OCI-LY1 (cell line): ENCODE measurements around the gene R3HCC1L.

ENCODE experiments used
- H2AFZ ChIP-seq: fragments of 200-600 bp; sonication (generic), shearing (Covaris generic); 2 replicates; pipeline ENCODE4 v1.6.0; 2014; ENCODE audit warnings: antibody characterized with exemption, mild to moderate bottlenecking, low read length
- H3F3A ChIP-seq: fragments of 200-600 bp; sonication (generic), shearing (Covaris generic); 2 replicates; pipeline ENCODE4 v1.6.0; 2014; ENCODE audit warnings: mild to moderate bottlenecking, antibody characterized with exemption, low read length, moderate library complexity; ENCODE audit not compliant: insufficient read depth
- H3K27ac ChIP-seq: fragments of 200-600 bp; sonication (generic); 2 replicates; pipeline ENCODE4 v1.5.1; 2014; ENCODE audit warnings: low read length, mixed run types, mild to moderate bottlenecking, low read depth; ENCODE audit not compliant: poor library complexity, severe bottlenecking
- H3K27me3 ChIP-seq: fragments of 200-600 bp; sonication (generic); 2 replicates; pipeline ENCODE4 v1.6.0; 2014; ENCODE audit warnings: antibody characterized with exemption, mild to moderate bottlenecking, low read length, moderate library complexity; ENCODE audit not compliant: insufficient read depth
- H3K36me3 ChIP-seq: fragments of 200-600 bp; sonication (generic); 2 replicates; pipeline ENCODE4 v1.6.1; 2014; ENCODE audit warnings: mild to moderate bottlenecking, antibody characterized with exemption, low read length, moderate library complexity, mixed read lengths; ENCODE audit not compliant: insufficient read depth
- H3K4me1 ChIP-seq: fragments of 200-600 bp; sonication (generic); 2 replicates; pipeline ENCODE4 v1.5.1; 2014; ENCODE audit warnings: mild to moderate bottlenecking, low read length, moderate library complexity; ENCODE audit not compliant: insufficient read depth, severe bottlenecking
- H3K4me2 ChIP-seq: fragments of 200-600 bp; sonication (generic), shearing (Covaris generic); 2 replicates; pipeline ENCODE4 v1.6.1; 2014; ENCODE audit warnings: low read length
- H3K4me3 ChIP-seq: fragments of 200-600 bp; sonication (generic); 2 replicates; pipeline ENCODE4 v1.5.1; 2014; ENCODE audit warnings: low read length, low read depth, mild to moderate bottlenecking, mixed read lengths; ENCODE audit not compliant: poor library complexity, severe bottlenecking
- H3K79me2 ChIP-seq: fragments of 200-600 bp; shearing (Covaris generic); 2 replicates; pipeline ENCODE4 v1.6.1; 2016; ENCODE audit warnings: mixed run types, low read length, mixed read lengths; ENCODE audit not compliant: insufficient read depth
- H3K9ac ChIP-seq: fragments of 200-600 bp; sonication (generic), shearing (Covaris generic); 2 replicates; pipeline ENCODE4 v1.6.1; 2014; ENCODE audit warnings: mild to moderate bottlenecking, low read length, mixed read lengths
- H3K9me2 ChIP-seq: fragments of 200-600 bp; sonication (generic), shearing (Covaris generic); 2 replicates; pipeline ENCODE4 v1.6.1; 2014; ENCODE audit warnings: low read depth, mild to moderate bottlenecking, low read length, mixed read lengths
- H3K9me3 ChIP-seq: fragments of 200-600 bp; shearing (Covaris generic); 2 replicates; pipeline ENCODE4 v1.6.1; 2014; ENCODE audit warnings: low read length, mixed read lengths
- H4K20me1 ChIP-seq: fragments of 200-600 bp; sonication (generic), shearing (Covaris generic); 2 replicates; pipeline ENCODE4 v1.6.0; 2016; ENCODE audit warnings: mild to moderate bottlenecking, low read length; ENCODE audit not compliant: insufficient read depth
- EZH2 ChIP-seq: fragments of 200-600 bp; sonication (generic), shearing (Covaris generic); IDR thresholded peaks from 2 replicates; pipeline ENCODE4 v1.8.0; 2017; ENCODE audit warnings: borderline replicate concordance, mixed run types, mild to moderate bottlenecking, antibody characterized with exemption, low read length, moderate library complexity, mixed read lengths
- TF ChIP-seq, protein P1 (sequence below): fragments of 200-600 bp; sonication (generic), shearing (Covaris generic); IDR thresholded peaks from 2 replicates; pipeline ENCODE4 v1.5.1; 2017; ENCODE audit warnings: mild to moderate bottlenecking, antibody characterized with exemption, low read length, moderate library complexity, mixed read lengths

R3HCC1L gene

DNA sequence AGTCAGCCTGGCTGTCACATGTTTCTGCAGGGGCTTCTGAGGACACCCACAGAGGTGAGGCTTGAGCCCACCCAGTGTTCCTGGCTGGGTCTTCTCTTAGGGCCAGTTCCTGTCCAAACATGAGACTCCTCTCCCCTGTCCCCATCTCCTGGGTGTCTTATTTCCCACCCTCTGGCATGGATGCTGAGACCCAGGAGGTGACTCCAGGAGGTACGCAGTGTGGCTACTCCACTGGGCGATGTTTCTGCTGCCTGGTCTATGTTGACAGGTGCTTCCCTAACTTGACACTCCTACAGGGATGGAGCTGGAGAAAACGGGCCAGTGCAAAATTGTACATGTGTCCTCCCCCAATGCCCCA lies 159.8 kb downstream of the R3HCC1L start:
- Histone ChIP-seq H3K27me3 (no peaks in the 10 kb centered on the region), H3K9me3 (no peaks in the 10 kb centered on the region), H3F3A (no peaks in the 10 kb centered on the region), H3K4me1 (no peaks in the 10 kb centered on the region), H3K9ac (no peak overlapping the region), H3K4me3 (no peak overlapping the region), H3K27ac (no peak overlapping the region), H4K20me1 (no peaks in the 10 kb centered on the region), H3K79me2 (no peaks in the 10 kb centered on the region), H2AFZ (no peak overlapping the region), H3K36me3 (no peaks in the 10 kb centered on the region), H3K9me2 (no peaks in the 10 kb centered on the region), H3K4me2 (no peak overlapping the region)
- TF ChIP-seq, protein P1, sequence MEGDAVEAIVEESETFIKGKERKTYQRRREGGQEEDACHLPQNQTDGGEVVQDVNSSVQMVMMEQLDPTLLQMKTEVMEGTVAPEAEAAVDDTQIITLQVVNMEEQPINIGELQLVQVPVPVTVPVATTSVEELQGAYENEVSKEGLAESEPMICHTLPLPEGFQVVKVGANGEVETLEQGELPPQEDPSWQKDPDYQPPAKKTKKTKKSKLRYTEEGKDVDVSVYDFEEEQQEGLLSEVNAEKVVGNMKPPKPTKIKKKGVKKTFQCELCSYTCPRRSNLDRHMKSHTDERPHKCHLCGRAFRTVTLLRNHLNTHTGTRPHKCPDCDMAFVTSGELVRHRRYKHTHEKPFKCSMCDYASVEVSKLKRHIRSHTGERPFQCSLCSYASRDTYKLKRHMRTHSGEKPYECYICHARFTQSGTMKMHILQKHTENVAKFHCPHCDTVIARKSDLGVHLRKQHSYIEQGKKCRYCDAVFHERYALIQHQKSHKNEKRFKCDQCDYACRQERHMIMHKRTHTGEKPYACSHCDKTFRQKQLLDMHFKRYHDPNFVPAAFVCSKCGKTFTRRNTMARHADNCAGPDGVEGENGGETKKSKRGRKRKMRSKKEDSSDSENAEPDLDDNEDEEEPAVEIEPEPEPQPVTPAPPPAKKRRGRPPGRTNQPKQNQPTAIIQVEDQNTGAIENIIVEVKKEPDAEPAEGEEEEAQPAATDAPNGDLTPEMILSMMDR: no peak
- TF ChIP-seq EZH2: no peak
